ENCODE measurements around the gene FER1L5. TPM values are rescaled to one million over a fixed set of nuclear protein-coding genes. Genes with fewer than 3 reads are reported as not detected.

FER1L5 gene
- total and polyA plus RNA-seq, 9 of the 15 experiments (the other 6 are each of a cell fraction or from before 2014, with no cell fraction given): 0.01 TPM; not detected in 6

- TF ChIP-seq IFI16 (CRISPR knock-in tag; IDR thresholded peaks at IDR 0.05): no peak
- TF ChIP-seq, protein P1, sequence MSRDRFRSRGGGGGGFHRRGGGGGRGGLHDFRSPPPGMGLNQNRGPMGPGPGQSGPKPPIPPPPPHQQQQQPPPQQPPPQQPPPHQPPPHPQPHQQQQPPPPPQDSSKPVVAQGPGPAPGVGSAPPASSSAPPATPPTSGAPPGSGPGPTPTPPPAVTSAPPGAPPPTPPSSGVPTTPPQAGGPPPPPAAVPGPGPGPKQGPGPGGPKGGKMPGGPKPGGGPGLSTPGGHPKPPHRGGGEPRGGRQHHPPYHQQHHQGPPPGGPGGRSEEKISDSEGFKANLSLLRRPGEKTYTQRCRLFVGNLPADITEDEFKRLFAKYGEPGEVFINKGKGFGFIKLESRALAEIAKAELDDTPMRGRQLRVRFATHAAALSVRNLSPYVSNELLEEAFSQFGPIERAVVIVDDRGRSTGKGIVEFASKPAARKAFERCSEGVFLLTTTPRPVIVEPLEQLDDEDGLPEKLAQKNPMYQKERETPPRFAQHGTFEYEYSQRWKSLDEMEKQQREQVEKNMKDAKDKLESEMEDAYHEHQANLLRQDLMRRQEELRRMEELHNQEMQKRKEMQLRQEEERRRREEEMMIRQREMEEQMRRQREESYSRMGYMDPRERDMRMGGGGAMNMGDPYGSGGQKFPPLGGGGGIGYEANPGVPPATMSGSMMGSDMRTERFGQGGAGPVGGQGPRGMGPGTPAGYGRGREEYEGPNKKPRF (IDR thresholded peaks at IDR 0.05; ENCODE audit: low read depth, low read length): no peak
- no peak for TF ChIP-seq XRCC3 (IDR thresholded peaks at IDR 0.05)
- TF ChIP-seq ZNF699 (CRISPR knock-in tag; IDR thresholded peaks at IDR 0.05; ENCODE audit: insufficient replicate concordance): no peak
- TF ChIP-seq ZNF696 (CRISPR knock-in tag; conservative IDR thresholded peaks at IDR 0.05): no peak
- TF ChIP-seq CREB1 (IDR thresholded peaks at IDR 0.05): no peak
- no peak for TF ChIP-seq CREB1 (CRISPR knock-in tag; IDR thresholded peaks at IDR 0.05)
- TF ChIP-seq KDM4B (IDR thresholded peaks at IDR 0.05; ENCODE audit: borderline replicate concordance in 2 of 2, low read depth in 1 of 2): no peak
- peak; percentile 44; the same call in 1 of the 2 replicates for TF ChIP-seq ESRRA (IDR thresholded peaks at IDR 0.05; ENCODE audit: borderline replicate concordance, low read depth)
- no peak for TF ChIP-seq HDAC8 (tag; IDR thresholded peaks at IDR 0.05)
- no peak for TF ChIP-seq ARID4B (CRISPR knock-in tag; IDR thresholded peaks at IDR 0.05)
- TF ChIP-seq JUN (IDR thresholded peaks at IDR 0.05; ENCODE audit: borderline replicate concordance, low read depth, low read length): 0 out of 2 replicates have a peak, but pooled peaks have one; percentile 6
- no peak for TF ChIP-seq JUN (CRISPR knock-in tag; IDR thresholded peaks at IDR 0.05; ENCODE audit: borderline replicate concordance)
- TF ChIP-seq GTF2A2 (tag; IDR thresholded peaks at IDR 0.05): no peak
- no peak for TF ChIP-seq NR2C1 (IDR thresholded peaks at IDR 0.05)
- TF ChIP-seq NR2C1 (tag; IDR thresholded peaks at IDR 0.05): 0 out of 2 replicates have a peak, but pooled peaks have one; percentile 21
- no peak for TF ChIP-seq HDAC1 (IDR thresholded peaks at IDR 0.05)
- TF ChIP-seq MAFG (tag; conservative IDR thresholded peaks at IDR 0.05): peak; percentile 68
- TF ChIP-seq ADNP (tag; IDR thresholded peaks at IDR 0.05): no peak
- no peak for TF ChIP-seq CEBPG (CRISPR knock-in tag; IDR thresholded peaks at IDR 0.05)
- TF ChIP-seq CEBPG (tag; conservative IDR thresholded peaks at IDR 0.05 in 1 of 2, IDR thresholded peaks at IDR 0.05 in 1 of 2): no peak
Measured at GRCh38 chr2:96608469-96609455, 33.8 kb upstream of the FER1L5 start (continued).
